ENCODE results near the gene TMEM200A. TPM values are rescaled to one million over a fixed set of nuclear protein-coding genes. Genes with fewer than 3 reads are reported as not detected.

Gene TMEM200A
- polyA plus RNA-seq, 1 of the 3 experiments (the other 2 are of a cell fraction): 32.6 TPM

DNA sequence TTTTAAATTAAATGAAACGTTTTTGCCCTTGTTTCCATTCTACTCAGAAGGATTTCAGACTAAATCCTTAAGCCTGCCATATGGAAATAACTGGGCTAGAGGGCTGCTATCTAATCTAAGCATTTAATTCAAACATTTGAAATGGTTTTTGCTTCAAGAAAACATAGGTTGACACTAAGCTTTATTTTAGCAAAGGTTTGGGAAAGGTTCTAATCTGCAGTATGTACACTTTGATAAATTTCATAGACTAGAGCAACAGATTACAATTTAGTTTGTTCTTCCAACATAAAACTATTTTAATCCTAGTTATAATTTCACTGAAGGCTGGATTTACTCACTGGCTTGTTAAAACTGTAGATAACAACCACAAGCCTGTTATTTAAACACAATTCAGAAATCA, 72.1 kb downstream of the TMEM200A start:
- ChIA-PET POLR2A (no interaction called here), CTCF (no interaction called here)
- Histone ChIP-seq H3K36me3 (replicated peaks in 1 of 2; ENCODE audit: control insufficient read depth in 1 of 2, insufficient read depth in 2 of 2, low read length in 1 of 2) (peaks cover 18 to 38% of the 10 kb centered on the region in 2 experiments), H3K9ac (no peak overlapping the region), H3K4me2 (no peak overlapping the region), H4K20me1 (ENCODE audit: insufficient read depth) (no peaks in the 10 kb centered on the region), H3K27me3 (ENCODE audit: insufficient read depth) (no peaks in the 10 kb centered on the region), H2AFZ (ENCODE audit: low read depth) (no peak overlapping the region), H3K4me3 (ENCODE audit: low read depth in 2 of 2, low read length in 1 of 2) (no peak overlapping the region), H3F3A (replicated peaks; ENCODE audit: insufficient read depth) (peaks cover 12% of the 10 kb centered on the region), H3K79me2 (ENCODE audit: insufficient read depth) (peaks cover 80% of the 10 kb centered on the region), H3K9me3 (no peaks in the 10 kb centered on the region), H3K4me1 (ENCODE audit: control insufficient read depth in 1 of 2, insufficient read depth in 2 of 2, low read depth in 1 of 2, low read length in 1 of 2) (peaks cover 0 to 11% of the 10 kb centered on the region in 2 experiments; a peak in 1 of 4 replicates), H3K27ac (ENCODE audit: low read depth in 2 of 2, low read length in 1 of 2) (no peak overlapping the region), H3K9me2 (no peaks in the 10 kb centered on the region)
- WGBS (ENCODE audit: low lambda C conversion rate): 8% methylated on average over 1 of the region's 1 CpG
- TF ChIP-seq, protein P1, sequence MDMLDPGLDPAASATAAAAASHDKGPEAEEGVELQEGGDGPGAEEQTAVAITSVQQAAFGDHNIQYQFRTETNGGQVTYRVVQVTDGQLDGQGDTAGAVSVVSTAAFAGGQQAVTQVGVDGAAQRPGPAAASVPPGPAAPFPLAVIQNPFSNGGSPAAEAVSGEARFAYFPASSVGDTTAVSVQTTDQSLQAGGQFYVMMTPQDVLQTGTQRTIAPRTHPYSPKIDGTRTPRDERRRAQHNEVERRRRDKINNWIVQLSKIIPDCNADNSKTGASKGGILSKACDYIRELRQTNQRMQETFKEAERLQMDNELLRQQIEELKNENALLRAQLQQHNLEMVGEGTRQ (IDR thresholded peaks at IDR 0.05; ENCODE audit: borderline replicate concordance, low read depth, low read length): no peak
- no peak for TF ChIP-seq RAD21 (IDR thresholded peaks at IDR 0.05; ENCODE audit: low read length)
- no peak for TF ChIP-seq TCF12 (IDR thresholded peaks at IDR 0.05)
- DNase-seq: no peak

DNA sequence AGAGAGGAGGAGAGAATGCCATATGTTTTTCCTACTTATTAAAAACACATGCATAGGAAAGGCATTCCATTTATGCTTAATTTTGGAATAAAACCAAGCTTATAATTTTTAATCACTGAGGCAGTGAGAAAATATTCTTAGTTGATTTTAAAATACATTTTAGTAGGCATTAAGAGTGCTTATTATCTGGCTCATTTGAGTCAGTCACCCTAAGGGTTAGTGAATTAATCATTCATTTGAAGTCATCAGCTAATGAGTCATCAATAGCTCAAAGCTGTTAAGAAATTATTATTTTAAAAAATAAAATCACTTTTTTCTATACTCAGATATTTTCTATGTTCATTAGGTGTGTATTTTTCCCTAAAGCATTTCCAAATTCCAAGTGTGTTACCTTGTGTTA, 81.6 kb downstream of the TMEM200A start:
- Histone ChIP-seq H3K27ac (ENCODE audit: low read depth in 2 of 2, low read length in 1 of 2) (peak overlapping the region; percentile 39; a peak in 3 of 4 replicates), H3K4me2 (no peak overlapping the region), H3K4me3 (ENCODE audit: low read depth in 2 of 2, low read length in 1 of 2) (no peak overlapping the region), H2AFZ (ENCODE audit: low read depth) (no peak overlapping the region), H3K36me3 (replicated peaks in 1 of 2; ENCODE audit: control insufficient read depth in 1 of 2, insufficient read depth in 2 of 2, low read length in 1 of 2) (peaks cover 0 to 39% of the 10 kb centered on the region in 2 experiments), H4K20me1 (ENCODE audit: insufficient read depth) (no peaks in the 10 kb centered on the region), H3K27me3 (ENCODE audit: insufficient read depth) (no peaks in the 10 kb centered on the region), H3K9me3 (no peaks in the 10 kb centered on the region), H3F3A (replicated peaks; ENCODE audit: insufficient read depth) (peaks cover 50% of the 10 kb centered on the region), H3K9ac (no peak overlapping the region), H3K79me2 (ENCODE audit: insufficient read depth) (peaks cover 10% of the 10 kb centered on the region), H3K9me2 (no peaks in the 10 kb centered on the region), H3K4me1 (ENCODE audit: control insufficient read depth in 1 of 2, insufficient read depth in 2 of 2, low read depth in 1 of 2, low read length in 1 of 2) (peaks cover 0 to 3% of the 10 kb centered on the region in 2 experiments; a peak in 1 of 4 replicates)
- TF ChIP-seq TCF12 (IDR thresholded peaks at IDR 0.05): peak; percentile 66
- TF ChIP-seq CHD2 (IDR thresholded peaks at IDR 0.05; ENCODE audit: low read length, partially characterized antibody): no peak
- no peak for DNase-seq
- ChIA-PET POLR2A (no interaction called here), CTCF (no interaction called here)

- Histone ChIP-seq H3K36me3 (replicated peaks in 1 of 2; ENCODE audit: control insufficient read depth in 1 of 2, insufficient read depth in 2 of 2, low read length in 1 of 2) (peaks cover 0 to 5% of the 10 kb centered on the region in 2 experiments), H3K9ac (peak overlapping the region; percentile 76; the same call in 1 of the 2 replicates), H3K4me1 (ENCODE audit: control insufficient read depth in 1 of 2, insufficient read depth in 2 of 2, low read depth in 1 of 2, low read length in 1 of 2) (peaks cover 0 to 21% of the 10 kb centered on the region in 2 experiments; a peak in 2 of 4 replicates), H3K9me2 (no peaks in the 10 kb centered on the region), H3K4me3 (ENCODE audit: low read depth in 2 of 2, low read length in 1 of 2) (no peak overlapping the region), H3K4me2 (peak overlapping the region; percentile 35; the same call in 1 of the 2 replicates), H3K27ac (ENCODE audit: low read depth in 2 of 2, low read length in 1 of 2) (peak overlapping the region in 1 of 2 experiments; percentile 97; a peak in 3 of 4 replicates), H3K79me2 (ENCODE audit: insufficient read depth) (no peaks in the 10 kb centered on the region; the same call in 1 of the 2 replicates), H4K20me1 (ENCODE audit: insufficient read depth) (no peaks in the 10 kb centered on the region), H3K9me3 (no peaks in the 10 kb centered on the region), H2AFZ (ENCODE audit: low read depth) (no peak overlapping the region), H3K27me3 (ENCODE audit: insufficient read depth) (no peaks in the 10 kb centered on the region), H3F3A (replicated peaks; ENCODE audit: insufficient read depth) (peaks cover 50% of the 10 kb centered on the region)
- DNase-seq: no peak
- POLR2A ChIA-PET: no interaction called here
- WGBS (ENCODE audit: low lambda C conversion rate): 39% methylated on average over 1 of the region's 1 CpG
- CTCF ChIA-PET: no interaction called here
- peak in 1 of 2 experiments; percentile 65; a peak in 1 of 4 replicates for TF ChIP-seq EP300 (IDR thresholded peaks at IDR 0.05; ENCODE audit: borderline replicate concordance in 1 of 2, low read depth in 1 of 2, low read length in 1 of 2)
- no peak for TF ChIP-seq POLR2AphosphoS5 (IDR thresholded peaks at IDR 0.05; ENCODE audit: low read depth, low read length)
- TF ChIP-seq FOXJ3 (CRISPR knock-in tag; IDR thresholded peaks at IDR 0.05): no peak
- no peak for TF ChIP-seq RFX5 (IDR thresholded peaks at IDR 0.05; ENCODE audit: low read length)
- TF ChIP-seq PBX3 (IDR thresholded peaks at IDR 0.05): peak; percentile 69
- TF ChIP-seq TEAD4 (IDR thresholded peaks at IDR 0.05; ENCODE audit: borderline replicate concordance, insufficient read depth): peak; percentile 38; the same call in 1 of the 2 replicates
- TF ChIP-seq, protein P1 (IDR thresholded peaks at IDR 0.05; ENCODE audit: borderline replicate concordance, low read depth, low read length): no peak
- TF ChIP-seq FOSL2 (IDR thresholded peaks at IDR 0.05; ENCODE audit: borderline replicate concordance, low read depth): no peak
- TF ChIP-seq FOXM1 (IDR thresholded peaks at IDR 0.05; ENCODE audit: low read depth): no peak
- TF ChIP-seq TCF12 (IDR thresholded peaks at IDR 0.05): peak; percentile 40; the same call in 1 of the 2 replicates
- TF ChIP-seq SIN3A (IDR thresholded peaks at IDR 0.05; ENCODE audit: borderline replicate concordance, low read depth, low read length): no peak
- TF ChIP-seq IRF3 (IDR thresholded peaks at IDR 0.05; ENCODE audit: low read depth, low read length): no peak
- peak; percentile 36; the same call in 1 of the 2 replicates for TF ChIP-seq JUND (IDR thresholded peaks at IDR 0.05)
- peak; percentile 28; the same call in 1 of the 2 replicates for TF ChIP-seq NFIC (IDR thresholded peaks at IDR 0.05; ENCODE audit: borderline replicate concordance)
- no peak for TF ChIP-seq MEF2A (IDR thresholded peaks at IDR 0.05; ENCODE audit: borderline replicate concordance, low read depth)
Measured at GRCh38 chr6:130452336-130452735, 86.5 kb downstream of the TMEM200A start.
